Measurements from ENCODE around the gene NDUFA8.
A peak's percentile ranks its signal among the peaks of the same experiment; 100 is the strongest.

Gene NDUFA8

GRCh38 chr9:122134822-122135528, 24.6 kb downstream of the NDUFA8 start:
- DNase-seq, result no peak

DNA sequence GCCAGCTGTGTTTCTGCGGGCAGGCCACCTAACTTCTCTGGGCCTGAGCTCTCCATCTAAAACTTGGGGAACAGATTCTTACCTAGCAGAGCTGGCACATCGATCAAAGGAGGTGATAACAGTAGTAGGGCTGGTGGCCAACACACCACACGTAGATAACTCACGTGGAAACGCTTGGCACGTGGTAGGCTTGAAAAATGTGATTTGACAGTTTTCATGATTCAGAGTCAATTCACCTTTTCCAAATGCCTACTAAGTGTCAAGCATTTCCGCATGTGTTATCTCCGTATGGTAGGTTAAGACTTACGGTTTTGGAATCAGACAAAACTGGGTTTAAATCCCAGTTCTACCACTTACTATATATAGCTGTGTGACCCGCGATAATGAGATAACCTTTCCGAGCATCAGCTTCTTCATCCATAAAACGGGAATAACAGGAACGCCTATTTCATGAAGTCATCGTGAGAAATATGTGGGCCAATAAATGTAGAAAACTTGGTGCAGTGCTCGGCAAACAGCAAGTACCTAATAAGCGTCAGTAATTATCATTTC, 25.5 kb downstream of the NDUFA8 start:
- no peak for DNase-seq

DNA sequence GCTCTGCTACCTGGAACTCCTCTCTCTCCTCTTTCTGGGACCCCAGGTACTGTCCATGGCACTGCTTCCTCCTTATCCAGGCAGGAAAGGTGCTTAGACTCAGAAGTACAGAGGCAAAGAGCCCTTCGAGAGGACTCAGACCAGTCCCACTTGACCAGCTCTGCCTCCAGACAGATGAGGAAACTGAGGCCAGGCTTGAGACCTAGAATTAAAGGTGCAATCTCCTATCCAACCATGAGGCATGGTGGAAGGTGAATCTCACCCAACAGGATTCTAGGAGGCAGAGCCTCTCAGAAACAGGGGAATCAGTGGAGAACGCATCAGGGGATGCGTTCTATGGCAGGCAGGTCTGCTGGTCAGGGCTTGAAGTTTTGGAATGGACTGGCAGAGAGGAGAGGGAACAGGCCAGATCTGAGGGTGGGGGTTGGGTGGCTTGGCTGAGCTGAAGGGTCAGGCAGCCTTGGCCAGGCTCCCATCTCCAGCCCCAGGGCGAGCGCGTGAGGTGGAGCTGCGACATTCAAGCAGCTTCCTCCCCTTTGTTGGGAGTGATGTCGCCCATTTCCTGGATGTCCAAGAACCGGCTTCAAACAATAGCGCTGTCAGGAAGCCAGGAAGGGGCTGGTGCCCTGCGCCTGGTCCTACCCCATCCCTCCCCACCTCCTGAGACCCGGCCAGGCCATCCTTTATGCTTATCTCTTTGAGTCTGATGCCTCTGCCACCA, 26.2 kb downstream of the NDUFA8 start:
- DNase-seq, result no peak

GRCh38 chr9:122132539-122132938, 27.0 kb downstream of the NDUFA8 start:
- DNase-seq, result no peak

DNA sequence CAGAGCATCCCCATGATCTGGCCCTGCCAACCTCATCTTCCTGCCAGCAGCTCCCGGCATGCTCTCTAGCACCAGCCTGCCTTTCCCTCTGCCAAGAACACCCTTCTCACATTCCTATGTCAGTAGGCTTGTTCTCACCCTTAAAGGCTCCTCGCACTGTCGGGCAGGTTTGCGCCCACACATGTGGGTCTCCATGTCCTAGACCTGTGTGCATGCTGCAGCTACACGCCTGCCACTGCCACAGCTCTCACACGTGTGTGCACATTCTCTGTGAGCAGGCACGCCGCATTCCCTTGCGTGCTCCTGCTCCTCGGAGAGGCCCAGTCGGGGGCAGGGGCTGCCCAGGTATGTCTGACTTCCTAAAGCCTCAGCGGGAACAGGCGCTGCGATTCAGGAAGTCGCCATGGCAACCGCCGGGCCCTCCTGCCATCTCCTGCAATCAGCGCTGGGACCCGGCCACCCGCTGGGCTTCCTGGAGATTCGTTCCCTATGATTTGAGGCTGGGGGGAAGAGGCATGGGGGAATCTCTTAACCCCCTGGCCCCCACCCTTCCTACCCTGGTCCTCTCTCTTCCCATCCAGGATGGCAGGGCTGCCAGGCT, 28.1 kb downstream of the NDUFA8 start:
- DNase-seq, result no peak

- no peak for DNase-seq
Observed at GRCh38 chr9:122130837-122131236, 28.7 kb downstream of the NDUFA8 start.

DNA sequence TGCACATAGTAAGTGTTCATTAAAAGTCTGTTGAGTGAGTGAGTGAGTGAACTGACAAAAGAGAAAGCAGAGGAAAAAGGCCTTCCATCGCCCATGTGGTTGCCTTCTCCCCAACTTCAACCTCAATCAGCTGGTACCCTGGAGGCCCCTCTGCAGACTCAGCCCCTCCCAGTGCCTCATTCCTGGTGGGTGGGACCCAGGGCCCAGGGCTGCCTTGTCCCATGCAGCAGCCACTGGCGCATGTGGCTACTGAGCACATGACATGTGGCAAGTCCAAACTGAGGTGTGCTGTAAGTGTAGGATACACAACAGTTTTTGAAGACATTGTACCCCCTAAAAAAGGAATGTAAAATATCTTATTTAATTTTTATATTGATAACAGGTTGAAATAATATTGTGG, 29.6 kb downstream of the NDUFA8 start:
- no peak for DNase-seq

- no peak for DNase-seq
Observed at GRCh38 chr9:122128969-122129343, 30.6 kb downstream of the NDUFA8 start.

GRCh38 chr9:122128007-122128968, 31.3 kb downstream of the NDUFA8 start:
- no peak for DNase-seq

DNA sequence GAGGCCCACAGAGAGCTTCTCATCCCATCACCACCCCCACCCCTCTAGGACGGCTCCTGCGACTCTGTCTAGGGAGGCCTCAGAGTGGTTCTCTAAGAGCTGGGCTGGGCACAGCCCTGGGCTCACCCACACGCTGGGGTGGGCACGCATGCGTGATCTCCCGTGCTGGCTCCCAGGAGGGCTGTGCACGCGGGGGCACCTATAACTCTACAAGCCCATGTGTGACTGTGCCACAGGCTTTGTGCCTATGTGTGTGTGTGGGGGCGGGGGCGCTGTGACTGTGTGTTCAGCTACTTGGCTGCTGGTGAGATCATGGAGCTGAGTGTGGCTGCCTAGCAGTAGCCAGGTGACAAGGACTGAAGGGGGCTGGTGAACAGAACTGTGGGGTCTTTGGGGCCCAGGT, 32.2 kb downstream of the NDUFA8 start:
- DNase-seq, result no peak

DNA sequence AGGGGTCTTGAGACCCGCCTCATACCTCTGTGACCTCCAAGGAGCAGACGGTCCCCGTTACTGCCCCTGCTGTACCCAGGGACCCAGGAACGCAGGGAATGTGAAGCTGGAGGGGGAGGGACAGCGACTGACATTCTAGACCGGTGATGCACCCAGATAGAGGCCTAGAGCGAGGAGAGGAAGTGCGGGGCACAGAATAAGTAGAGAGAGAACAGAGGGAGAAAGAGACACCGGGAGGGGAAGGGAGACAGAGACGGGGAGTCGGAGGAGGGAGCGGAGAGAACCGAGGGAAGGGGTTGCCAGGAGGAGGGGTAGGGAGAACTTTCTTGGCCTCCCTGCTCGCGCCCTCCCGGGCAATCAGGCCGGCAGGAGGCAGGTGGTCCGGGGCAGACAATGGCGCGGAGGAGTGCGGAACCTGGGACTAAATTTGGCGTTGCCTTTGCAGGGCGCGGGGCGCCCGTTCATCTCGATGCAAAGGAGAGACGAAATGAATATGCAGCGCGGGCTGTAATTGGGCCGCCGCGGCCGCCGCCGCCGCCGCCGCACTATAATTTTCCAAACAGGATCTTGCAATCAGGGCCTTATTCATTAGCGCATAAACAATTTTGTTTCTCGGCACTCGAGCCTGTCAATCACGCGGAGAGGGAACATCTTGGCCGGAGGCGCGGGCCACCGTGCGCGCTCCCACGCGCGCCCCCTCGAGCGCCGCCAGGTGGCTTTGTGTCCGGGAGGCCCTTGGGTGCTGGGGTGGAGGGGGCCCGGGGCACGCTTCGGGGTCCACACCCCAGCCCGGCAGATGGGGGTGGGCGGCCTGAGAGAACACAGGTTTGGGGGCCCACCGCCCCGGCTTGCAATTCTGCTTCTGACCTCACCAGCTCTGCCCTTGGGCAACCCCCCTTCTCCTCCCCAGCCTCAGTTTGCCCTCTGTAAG, 33.0 kb downstream of the NDUFA8 start:
- no peak for DNase-seq

DNA sequence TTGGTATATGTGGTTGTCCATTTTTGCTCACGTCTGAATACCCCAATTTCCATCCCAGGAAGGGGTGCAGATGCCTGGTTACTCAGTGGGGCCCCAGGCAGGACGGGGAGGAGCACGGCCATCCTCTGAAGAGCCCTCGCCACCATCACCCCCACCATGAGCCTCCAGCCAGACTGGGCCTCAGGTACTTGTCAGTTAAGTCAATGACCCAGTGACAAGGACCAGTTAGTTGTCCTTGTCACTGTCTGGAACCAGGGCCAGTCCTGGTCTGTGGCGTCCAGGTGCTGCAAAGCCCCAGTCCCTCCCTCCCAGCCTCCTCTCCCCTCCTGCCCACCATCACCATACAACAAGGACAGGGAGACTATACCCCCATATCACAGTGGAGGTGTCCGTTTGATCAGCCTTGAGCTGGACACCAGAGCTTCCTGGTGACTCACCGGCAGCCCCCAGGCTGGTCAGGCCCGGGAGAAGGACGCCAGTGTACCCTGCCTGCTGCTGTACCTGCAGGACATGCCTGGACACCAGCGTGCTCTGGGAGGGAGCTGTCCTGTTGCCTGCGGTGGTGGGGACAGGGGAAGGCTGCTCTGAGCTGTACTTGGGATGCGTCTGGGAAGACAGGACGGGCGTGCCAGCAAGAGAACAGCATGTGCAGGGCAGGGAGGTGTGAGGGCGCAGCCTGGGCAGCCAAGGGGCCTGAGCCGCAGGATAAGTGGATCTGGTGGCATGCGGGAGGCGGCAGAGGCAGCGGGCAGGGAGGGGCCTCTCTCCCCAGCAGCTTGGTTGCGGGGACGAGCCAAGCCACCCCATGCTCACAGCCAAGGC, 33.9 kb downstream of the NDUFA8 start:
- no peak for DNase-seq

DNA sequence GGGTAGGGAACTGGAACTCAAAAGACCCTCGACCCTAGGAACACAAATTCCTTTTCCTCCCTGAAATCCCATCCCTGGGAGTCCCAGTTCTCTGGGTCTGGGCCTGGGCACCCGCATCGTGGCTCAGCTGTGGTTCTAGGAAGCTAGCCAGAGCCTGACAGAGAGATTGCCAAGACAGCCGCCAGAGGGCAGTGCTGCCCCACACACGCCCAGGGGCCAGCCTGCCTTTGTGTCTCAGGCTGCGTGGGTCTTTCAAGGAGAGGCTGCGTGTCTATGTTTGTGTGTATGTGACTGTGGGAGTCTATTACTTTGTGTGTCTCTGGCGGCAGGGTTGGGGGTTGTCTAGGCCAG, 34.4 kb downstream of the NDUFA8 start:
- peak; percentile 74 to 81 for DNase-seq

- no peak for DNase-seq
Observed at GRCh38 chr9:122124528-122124927, 35.1 kb downstream of the NDUFA8 start.

DNA sequence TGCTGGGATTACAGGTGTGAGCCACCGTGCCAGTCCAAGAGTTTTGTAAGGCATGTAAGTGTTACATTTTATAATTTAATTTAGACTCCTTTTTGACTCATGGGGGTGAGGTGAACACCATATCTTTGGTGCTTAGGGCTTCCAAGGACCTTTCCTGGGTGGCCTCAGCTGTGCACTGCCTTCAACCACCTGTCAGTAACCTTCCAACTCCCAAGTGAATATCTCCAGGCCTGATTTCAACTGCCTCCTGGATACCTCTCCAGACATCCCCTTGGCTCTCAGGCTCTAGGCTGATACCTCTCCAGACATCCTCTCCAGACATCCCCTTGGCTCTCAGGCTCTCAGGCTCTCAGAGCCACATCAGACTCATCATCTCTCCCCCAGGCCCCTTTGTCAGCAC, 35.5 kb downstream of the NDUFA8 start:
- no peak for DNase-seq

DNA sequence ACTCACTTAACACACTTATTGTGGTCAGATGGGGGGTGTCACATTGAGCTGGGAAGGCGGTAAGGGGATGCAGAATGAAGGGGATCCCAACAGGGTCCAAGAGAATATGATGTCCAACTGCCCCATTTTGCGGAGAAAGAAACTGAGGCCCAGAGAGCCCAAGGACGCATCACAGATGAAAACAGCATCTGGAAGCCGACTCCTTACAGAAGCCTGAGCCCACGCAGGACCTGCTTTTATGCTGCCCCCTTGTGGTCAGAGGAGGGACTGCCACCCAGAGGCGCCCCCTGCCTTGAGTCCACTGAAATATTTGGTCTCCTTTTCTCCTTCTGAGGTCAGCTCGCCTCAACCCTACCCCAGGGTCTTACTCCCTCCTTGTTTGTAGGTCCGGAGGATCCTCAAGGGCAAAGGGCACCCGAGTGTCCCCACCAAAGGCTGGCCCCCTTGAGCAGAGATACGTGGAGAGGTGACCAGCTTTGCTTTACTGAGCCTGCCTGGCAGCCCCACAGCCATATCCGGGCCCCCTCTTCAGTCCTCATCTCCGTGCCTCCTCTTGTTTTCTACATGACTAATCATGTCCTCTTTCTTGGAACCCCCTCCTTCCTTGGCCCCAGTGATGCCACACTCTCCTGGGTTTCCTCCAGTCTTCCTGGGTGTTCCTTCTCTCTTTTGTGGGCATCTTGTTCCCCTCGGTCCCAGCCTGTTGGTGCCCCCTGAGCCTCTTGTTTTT, 36.5 kb downstream of the NDUFA8 start:
- peak; percentile 83 to 84 for DNase-seq

GRCh38 chr9:122122468-122122867, 37.1 kb downstream of the NDUFA8 start:
- no peak for DNase-seq

DNA sequence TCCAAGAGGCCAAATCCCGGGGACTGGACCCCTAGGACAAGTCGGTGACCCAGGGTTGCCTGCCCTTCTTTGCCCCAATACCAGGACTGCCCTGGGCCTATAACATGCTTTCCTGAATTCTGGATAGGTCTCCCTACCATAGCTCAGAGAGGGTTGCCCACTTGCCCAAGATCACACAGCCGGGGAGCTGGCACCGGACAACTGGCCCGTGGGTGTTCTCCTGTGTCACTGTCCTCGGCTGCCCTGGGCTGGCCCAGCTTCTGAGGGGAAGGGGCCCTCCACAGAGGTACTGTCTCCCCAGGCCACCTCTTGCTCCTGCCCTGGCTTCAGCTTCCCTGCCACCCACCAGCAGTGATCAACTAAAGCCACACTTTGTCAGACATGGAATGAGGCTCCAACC, 37.6 kb downstream of the NDUFA8 start:
- no peak for DNase-seq

DNA sequence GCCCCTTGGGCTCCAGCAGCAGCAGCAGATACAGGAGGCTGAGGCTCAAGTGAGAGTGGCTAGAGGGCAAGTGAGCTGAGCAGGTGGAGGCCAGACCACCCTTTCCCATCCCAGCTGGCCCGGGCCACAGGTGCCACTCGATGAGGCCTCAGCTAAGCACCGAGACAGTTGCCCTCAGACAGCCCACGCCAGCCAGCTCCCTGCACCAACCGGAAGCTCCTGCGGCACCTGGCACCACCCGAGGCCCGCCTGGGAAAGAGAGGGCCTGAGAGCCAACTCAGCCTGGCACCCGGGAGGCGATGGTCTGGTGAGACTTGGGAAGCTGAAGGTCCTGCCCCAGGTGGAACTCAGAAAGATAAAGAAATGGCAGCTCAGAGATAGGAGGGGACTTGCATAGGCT, 38.2 kb downstream of the NDUFA8 start:
- DNase-seq, result no peak

Measured in inflammatory macrophage (primary cell).